ENCODE measurements around the gene DUSP5.

GRCh38 chr10:110494532-110494931, 3.2 kb upstream of the DUSP5 start:
- no peak for TF ChIP-seq EP300 (IDR thresholded peaks at IDR 0.05)
- no peak for TF ChIP-seq CTCF (IDR thresholded peaks at IDR 0.05)

Measured in stomach (tissue), 4 donors.